ENCODE results near the gene CADM4.
"Not testable (repeated sequence)": the region's sequence is repeated elsewhere in the genome, so short reads cannot be mapped to it uniquely, and the experiment has no call there.

Gene CADM4

DNA sequence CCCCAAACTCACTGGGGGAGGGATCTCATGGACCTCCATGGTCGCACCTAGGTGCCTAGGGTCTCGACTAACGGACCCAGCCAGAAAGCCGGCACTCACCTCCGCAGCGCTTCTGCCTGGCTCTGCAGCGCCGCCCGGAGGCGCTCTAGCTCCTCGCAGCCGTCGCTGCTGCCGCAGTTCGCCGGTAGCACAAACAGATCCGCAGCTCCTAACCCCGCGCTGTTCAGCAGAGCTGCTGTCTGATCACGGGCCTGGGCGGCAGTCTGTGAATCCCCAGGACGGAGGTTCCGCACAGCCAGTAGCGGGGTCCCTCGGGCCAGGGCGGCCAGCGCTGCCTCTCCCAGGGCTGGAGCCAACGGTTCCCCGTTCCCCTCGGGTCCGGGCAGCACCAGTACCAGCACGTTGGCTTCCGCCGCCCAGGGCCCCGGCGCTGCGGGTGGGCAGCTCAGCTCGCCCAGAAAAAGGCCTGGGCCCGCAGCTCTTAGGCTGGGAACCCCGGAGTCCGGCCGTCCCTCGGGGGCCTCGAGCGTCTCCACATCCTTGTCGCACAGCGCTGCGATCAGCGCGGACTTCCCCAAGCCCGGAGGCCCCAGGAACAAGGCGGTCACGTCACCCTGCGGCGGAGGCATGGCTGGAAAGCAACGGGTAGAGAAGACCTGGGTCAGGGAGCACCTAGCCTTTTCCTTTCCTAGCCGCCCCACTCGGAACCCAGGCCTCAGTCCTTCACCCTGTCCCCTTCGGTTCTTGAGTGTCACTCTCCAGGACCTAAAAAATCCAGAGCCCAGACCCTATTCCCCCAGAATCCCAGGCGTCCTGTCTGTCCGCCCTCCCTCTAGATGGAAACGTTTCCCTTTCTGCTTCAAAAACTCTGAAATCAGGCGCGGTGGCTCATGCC lies 44.7 kb downstream of the CADM4 start:
- Histone ChIP-seq H3K4me1 (ENCODE audit: control insufficient read depth, insufficient read depth, low read length, unreplicated experiment) (peaks cover 10% of the 10 kb centered on the region), H3K79me2 (ENCODE audit: control insufficient read depth, insufficient read depth, low read length, unreplicated experiment) (peaks cover 32% of the 10 kb centered on the region), H3K36me3 (ENCODE audit: insufficient read depth, low read length) (no peaks in the 10 kb centered on the region), H2AFZ (ENCODE audit: low read length, unreplicated experiment) (no peak overlapping the region), H3K4me3 (ENCODE audit: low read depth, low read length) (peak overlapping the region; percentile 90), H3K27ac (ENCODE audit: low read depth, low read length) (peak overlapping the region; percentile 78), H3K27me3 (ENCODE audit: insufficient read depth, low read length) (no peaks in the 10 kb centered on the region)

DNA sequence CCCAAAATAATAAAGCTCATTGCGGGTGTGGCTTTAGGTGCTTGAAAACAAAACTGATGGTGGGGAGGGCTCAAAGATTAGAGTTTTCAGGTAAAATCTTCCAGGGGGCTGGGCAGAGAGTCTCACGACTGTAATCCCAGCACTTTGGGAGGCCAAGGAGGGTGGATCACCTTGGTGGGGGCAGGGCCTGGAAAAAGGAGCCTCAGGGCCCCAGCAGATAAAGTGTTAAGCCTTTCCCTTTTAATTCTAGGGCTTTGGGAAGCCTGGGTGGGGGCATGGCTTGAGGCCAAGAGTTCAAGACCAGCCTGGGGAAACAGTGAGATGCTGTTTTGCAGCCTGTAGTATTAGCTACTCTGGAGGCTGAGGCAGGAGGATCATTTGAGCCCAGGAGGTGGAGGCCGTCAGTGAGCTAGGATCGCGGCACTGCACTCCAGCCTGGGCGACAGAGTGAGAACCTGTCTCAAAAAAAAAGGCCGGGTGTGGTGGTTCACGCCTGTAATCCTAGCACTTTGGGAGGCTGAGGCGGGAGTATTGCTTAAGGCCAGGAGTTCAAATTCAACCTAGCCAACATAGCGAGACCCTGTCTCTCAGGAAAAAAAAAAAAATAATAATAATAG lies 45.5 kb downstream of the CADM4 start:
- H3K27ac ChIP-seq (ENCODE audit: low read depth, low read length): no peak overlapping the region
- peaks cover 32% of the 10 kb centered on the region for H3K79me2 ChIP-seq (ENCODE audit: control insufficient read depth, insufficient read depth, low read length, unreplicated experiment)
- peaks cover 10% of the 10 kb centered on the region for H3K4me1 ChIP-seq (ENCODE audit: control insufficient read depth, insufficient read depth, low read length, unreplicated experiment)
- H3K27me3 ChIP-seq (ENCODE audit: insufficient read depth, low read length): no peaks in the 10 kb centered on the region
- no peak overlapping the region for H2AFZ ChIP-seq (ENCODE audit: low read length, unreplicated experiment)
- H3K36me3 ChIP-seq (ENCODE audit: insufficient read depth, low read length): no peaks in the 10 kb centered on the region
- peak overlapping the region; percentile 90; the same call in 1 of the 2 replicates for H3K4me3 ChIP-seq (ENCODE audit: low read depth, low read length)

DNA sequence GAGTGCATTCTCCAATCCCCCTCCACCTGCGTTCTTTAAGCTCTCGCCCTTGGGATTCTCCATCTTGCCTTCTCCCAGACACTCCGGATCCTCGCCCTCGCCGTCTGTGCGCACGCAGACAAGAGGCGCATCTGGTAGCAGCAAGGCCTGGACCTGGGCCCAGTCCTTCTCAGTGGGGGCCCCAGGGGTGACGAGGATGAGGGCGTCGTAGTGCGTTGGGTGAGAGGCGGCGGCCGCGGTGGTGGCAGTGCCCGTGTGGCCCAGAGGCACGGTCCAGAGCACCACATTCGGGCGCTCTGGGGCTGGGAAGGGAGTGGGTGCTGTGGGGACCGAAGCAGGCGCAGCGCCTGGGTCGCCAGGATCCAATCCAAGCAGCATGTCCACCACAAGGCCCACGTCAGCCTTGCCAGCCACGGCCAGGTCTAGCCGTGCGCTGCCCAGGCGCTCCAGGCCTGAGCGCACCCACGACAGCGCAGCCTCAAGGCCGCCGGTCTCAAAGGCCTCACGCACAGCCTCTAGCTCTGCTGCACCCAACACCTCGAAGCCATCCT lies 46.8 kb downstream of the CADM4 start:
- peaks cover 10% of the 10 kb centered on the region for H3K4me1 ChIP-seq (ENCODE audit: control insufficient read depth, insufficient read depth, low read length, unreplicated experiment)
- H3K36me3 ChIP-seq (ENCODE audit: insufficient read depth, low read length): no peaks in the 10 kb centered on the region
- peaks cover 25% of the 10 kb centered on the region for H3K79me2 ChIP-seq (ENCODE audit: control insufficient read depth, insufficient read depth, low read length, unreplicated experiment)
- H3K4me3 ChIP-seq (ENCODE audit: low read depth, low read length): no peak overlapping the region
- no peaks in the 10 kb centered on the region for H3K27me3 ChIP-seq (ENCODE audit: insufficient read depth, low read length)
- H2AFZ ChIP-seq (ENCODE audit: low read length, unreplicated experiment): no peak overlapping the region
- H3K27ac ChIP-seq (ENCODE audit: low read depth, low read length): no peak overlapping the region

DNA sequence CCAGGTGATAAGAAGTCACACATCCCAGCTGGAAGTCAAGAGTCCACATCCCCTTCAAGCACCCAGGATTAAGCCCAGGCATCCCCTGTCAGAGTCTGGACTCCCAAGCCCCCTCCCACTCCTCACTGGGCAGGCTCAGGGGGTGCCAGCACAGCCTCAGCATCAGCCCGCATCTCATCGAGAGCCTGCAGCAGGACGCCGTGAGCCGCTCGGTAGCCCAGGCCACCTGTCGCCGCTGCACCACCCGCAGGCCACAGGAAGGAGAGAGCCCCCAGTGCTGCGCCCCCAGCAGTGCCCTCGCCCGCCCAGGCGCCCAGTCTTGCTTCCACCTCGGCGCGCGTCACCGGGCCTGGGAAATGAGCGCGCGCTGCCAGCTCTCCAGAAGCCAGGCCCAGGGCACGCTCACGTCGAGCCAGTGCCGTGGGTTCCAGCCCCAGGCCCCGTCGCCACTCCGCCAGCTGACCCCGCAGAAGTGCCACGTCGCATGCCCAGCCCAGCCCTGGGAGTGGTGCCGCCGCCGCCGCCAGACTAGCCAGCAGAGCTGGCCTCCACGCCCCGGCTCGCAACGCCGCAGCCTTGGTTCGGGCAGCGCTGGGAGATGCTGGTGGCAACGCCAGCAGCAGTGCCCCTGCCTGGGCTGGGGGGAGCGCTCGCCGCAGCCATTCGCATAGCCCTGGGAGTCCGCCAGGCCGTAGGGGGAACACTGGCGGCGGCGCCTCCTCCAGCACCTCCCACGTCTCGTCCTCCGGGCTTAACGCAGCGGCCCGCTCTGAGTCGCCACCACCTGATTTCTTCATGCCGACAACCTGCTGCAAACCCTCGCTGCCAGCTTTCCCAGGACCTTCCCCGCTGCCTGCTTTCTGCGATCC lies 47.5 kb downstream of the CADM4 start:
- no peaks in the 10 kb centered on the region for H3K27me3 ChIP-seq (ENCODE audit: insufficient read depth, low read length)
- peaks cover 3% of the 10 kb centered on the region for H3K4me1 ChIP-seq (ENCODE audit: control insufficient read depth, insufficient read depth, low read length, unreplicated experiment)
- H3K4me3 ChIP-seq (ENCODE audit: low read depth, low read length): no peak overlapping the region
- no peak overlapping the region for H3K27ac ChIP-seq (ENCODE audit: low read depth, low read length)
- H3K36me3 ChIP-seq (ENCODE audit: insufficient read depth, low read length): no peaks in the 10 kb centered on the region
- no peak overlapping the region for H2AFZ ChIP-seq (ENCODE audit: low read length, unreplicated experiment)
- H3K79me2 ChIP-seq (ENCODE audit: control insufficient read depth, insufficient read depth, low read length, unreplicated experiment): peaks cover 18% of the 10 kb centered on the region

DNA sequence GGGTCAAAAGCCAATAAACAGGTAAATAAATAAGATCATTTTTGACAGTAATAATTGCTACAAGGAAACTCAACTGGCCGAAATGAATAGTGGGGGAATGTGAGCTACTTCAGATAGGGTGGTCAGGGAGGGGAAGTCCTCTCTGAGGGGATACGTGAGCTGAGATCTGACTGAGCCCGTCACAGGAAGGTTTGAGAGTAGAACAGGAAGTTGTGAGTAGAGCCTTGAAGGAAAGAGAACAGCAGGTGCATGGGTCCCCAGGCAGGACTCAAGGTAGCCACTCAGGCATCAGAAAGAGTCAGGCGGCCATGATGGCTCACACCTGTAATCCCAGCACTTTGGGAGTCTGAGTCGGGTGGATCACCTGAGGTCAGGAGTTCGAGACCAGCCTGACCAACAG lies 50.0 kb downstream of the CADM4 start:
- no peaks in the 10 kb centered on the region for H3K36me3 ChIP-seq (ENCODE audit: insufficient read depth, low read length)

DNA sequence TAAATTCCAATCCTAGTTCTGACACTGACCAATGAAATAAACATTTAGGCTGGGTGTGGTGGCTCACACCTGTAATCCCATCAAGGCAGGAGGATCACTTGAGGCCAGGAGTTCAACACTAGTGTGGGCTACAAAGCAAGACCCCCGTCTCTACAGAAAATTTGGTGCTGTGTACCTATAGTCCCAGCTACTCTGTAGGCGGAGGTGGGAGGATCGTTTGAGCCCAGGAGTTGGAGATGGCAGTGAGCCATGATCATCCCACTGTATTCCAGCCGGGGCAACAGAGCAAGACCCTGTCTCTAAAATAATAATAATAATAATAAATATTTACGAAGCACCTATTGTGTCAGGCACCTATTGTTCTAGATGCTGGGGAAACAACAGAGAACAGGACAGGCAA lies 50.4 kb downstream of the CADM4 start:
- no peaks in the 10 kb centered on the region for H3K4me1 ChIP-seq (ENCODE audit: control insufficient read depth, insufficient read depth, low read length, unreplicated experiment)

More for the DNA sequence above, 50.0 kb downstream of the CADM4 start:
- Histone ChIP-seq H3K4me3 (ENCODE audit: low read depth, low read length) (no peak overlapping the region), H3K4me1 (ENCODE audit: control insufficient read depth, insufficient read depth, low read length, unreplicated experiment) (no peaks in the 10 kb centered on the region), H3K27ac (ENCODE audit: low read depth, low read length) (no peak overlapping the region), H2AFZ (ENCODE audit: low read length, unreplicated experiment) (no peak overlapping the region), H3K79me2 (ENCODE audit: control insufficient read depth, insufficient read depth, low read length, unreplicated experiment) (peaks cover 15% of the 10 kb centered on the region), H3K27me3 (ENCODE audit: insufficient read depth, low read length) (no peaks in the 10 kb centered on the region)

DNA sequence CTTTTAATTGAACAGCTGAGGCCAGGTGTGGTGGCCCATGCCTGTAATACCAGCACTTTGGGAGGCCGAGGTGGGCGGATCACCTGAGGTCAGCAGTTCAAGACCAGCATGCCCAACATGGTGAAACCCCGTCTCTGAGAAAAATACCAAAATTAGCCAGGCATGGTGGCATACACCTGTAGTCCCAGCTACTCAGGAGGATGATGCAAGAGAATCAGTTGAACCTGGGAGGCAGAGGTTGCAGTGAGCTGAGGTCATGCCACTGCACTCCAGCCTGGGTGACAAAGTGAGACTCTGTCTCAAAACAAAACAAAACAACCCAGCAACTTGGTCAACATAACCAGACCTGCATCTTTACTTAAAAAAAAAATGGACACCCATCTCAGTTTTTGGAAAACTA lies 52.6 kb downstream of the CADM4 start:
- H3K4me1 ChIP-seq (ENCODE audit: control insufficient read depth, insufficient read depth, low read length, unreplicated experiment); H3K27me3 ChIP-seq (ENCODE audit: insufficient read depth, low read length); H3K36me3 ChIP-seq (ENCODE audit: insufficient read depth, low read length); H3K4me3 ChIP-seq (ENCODE audit: low read depth, low read length); H2AFZ ChIP-seq (ENCODE audit: low read length, unreplicated experiment); H3K27ac ChIP-seq (ENCODE audit: low read depth, low read length); H3K79me2 ChIP-seq (ENCODE audit: control insufficient read depth, insufficient read depth, low read length, unreplicated experiment): not testable (repeated sequence)

More for the DNA sequence above, 50.4 kb downstream of the CADM4 start:
- Histone ChIP-seq H3K27me3 (ENCODE audit: insufficient read depth, low read length) (no peaks in the 10 kb centered on the region), H3K36me3 (ENCODE audit: insufficient read depth, low read length) (no peaks in the 10 kb centered on the region), H2AFZ (ENCODE audit: low read length, unreplicated experiment) (no peak overlapping the region), H3K27ac (ENCODE audit: low read depth, low read length) (no peak overlapping the region), H3K4me3 (ENCODE audit: low read depth, low read length) (no peak overlapping the region), H3K79me2 (ENCODE audit: control insufficient read depth, insufficient read depth, low read length, unreplicated experiment) (peaks cover 14% of the 10 kb centered on the region)

DNA sequence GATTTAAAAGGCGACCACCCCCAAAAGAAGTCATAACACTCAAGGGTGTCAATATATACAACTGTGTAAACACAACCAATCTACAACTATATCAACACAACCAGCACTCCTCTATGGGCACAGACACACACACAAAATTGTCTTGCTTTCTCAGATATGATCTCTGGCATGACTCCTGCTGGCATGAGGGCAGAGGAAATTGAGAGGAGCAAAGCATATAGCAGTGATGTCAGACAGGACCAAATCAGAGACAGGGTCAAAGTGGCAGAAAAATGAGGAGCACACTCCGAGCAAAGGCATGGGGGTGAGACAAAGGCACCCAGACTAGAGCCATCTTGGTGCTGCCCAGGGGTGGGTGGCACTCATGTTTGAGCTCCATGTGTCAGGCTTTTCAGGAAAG lies 53.3 kb downstream of the CADM4 start:
- no peaks in the 10 kb centered on the region for H3K27me3 ChIP-seq (ENCODE audit: insufficient read depth, low read length)
- peaks cover 2% of the 10 kb centered on the region for H3K79me2 ChIP-seq (ENCODE audit: control insufficient read depth, insufficient read depth, low read length, unreplicated experiment)
- no peaks in the 10 kb centered on the region for H3K36me3 ChIP-seq (ENCODE audit: insufficient read depth, low read length)
- H2AFZ ChIP-seq (ENCODE audit: low read length, unreplicated experiment): no peak overlapping the region
- H3K4me3 ChIP-seq (ENCODE audit: low read depth, low read length): no peak overlapping the region
- H3K4me1 ChIP-seq (ENCODE audit: control insufficient read depth, insufficient read depth, low read length, unreplicated experiment): peaks cover 1% of the 10 kb centered on the region
- no peak overlapping the region for H3K27ac ChIP-seq (ENCODE audit: low read depth, low read length)

DNA sequence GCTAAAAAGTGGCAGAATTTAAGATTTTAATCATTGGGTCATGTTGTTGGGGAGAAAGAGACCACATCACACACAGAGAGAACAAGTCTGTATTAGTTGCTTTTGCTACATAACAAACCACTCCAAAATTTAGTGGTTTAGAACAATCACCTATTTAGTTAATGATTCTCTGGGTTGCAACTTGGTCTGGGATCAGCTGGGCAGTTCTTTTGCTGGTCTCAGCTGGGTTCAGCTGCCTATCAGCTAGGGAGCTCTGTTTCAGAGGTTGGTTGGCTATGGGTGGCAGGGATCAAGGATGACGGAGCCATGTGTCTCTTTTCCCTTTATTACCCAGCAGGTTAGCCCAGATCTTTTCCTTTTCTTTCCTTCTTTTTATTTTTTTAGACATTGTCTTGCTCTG lies 55.2 kb downstream of the CADM4 start:
- Histone ChIP-seq H3K27me3 (ENCODE audit: insufficient read depth, low read length) (no peaks in the 10 kb centered on the region), H3K79me2 (ENCODE audit: control insufficient read depth, insufficient read depth, low read length, unreplicated experiment) (peaks cover 2% of the 10 kb centered on the region), H3K27ac (ENCODE audit: low read depth, low read length) (no peak overlapping the region; the same call in 1 of the 2 replicates), H3K36me3 (ENCODE audit: insufficient read depth, low read length) (no peaks in the 10 kb centered on the region), H3K4me1 (ENCODE audit: control insufficient read depth, insufficient read depth, low read length, unreplicated experiment) (peaks cover 5% of the 10 kb centered on the region), H2AFZ (ENCODE audit: low read length, unreplicated experiment) (no peak overlapping the region), H3K4me3 (ENCODE audit: low read depth, low read length) (no peak overlapping the region)

DNA sequence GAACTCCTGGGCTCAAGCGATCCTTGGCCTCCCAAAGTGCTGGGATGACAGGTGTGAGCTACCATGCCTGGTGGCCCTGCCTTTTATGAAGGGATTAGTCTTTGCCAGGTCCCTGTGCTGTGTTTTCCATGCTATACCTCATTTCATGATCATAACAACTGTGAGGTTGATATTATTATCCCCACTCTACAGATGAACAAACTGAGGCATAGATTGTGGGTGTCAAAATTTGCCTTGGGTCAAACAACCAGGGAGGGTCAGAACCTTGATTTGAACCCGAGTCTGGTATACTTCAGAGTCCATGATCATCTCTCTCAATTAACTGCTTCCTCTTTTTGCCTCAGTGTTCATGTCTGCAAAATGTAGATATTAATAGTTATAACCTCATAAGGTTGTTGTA lies 57.2 kb downstream of the CADM4 start:
- no peak overlapping the region for H2AFZ ChIP-seq (ENCODE audit: low read length, unreplicated experiment)
- no peaks in the 10 kb centered on the region for H3K27me3 ChIP-seq (ENCODE audit: insufficient read depth, low read length)
- H3K4me1 ChIP-seq (ENCODE audit: control insufficient read depth, insufficient read depth, low read length, unreplicated experiment): peaks cover 5% of the 10 kb centered on the region
- H3K36me3 ChIP-seq (ENCODE audit: insufficient read depth, low read length): no peaks in the 10 kb centered on the region
- H3K27ac ChIP-seq (ENCODE audit: low read depth, low read length): no peak overlapping the region
- H3K79me2 ChIP-seq (ENCODE audit: control insufficient read depth, insufficient read depth, low read length, unreplicated experiment): peaks cover 2% of the 10 kb centered on the region
- no peak overlapping the region for H3K4me3 ChIP-seq (ENCODE audit: low read depth, low read length)

Data from ACC112 (cell line).